Bronchial epithelial cell (primary cell): ENCODE data around the gene COX11. TPM values are rescaled to one million over a fixed set of nuclear protein-coding genes. Genes with fewer than 3 reads are reported as not detected.

Experiments
- DNase-seq: peaks from one replicate; pipeline ENCODE4 v3.0.0-alpha.2; 2010; ENCODE audit warnings: low read depth
- FAIRE-seq: peaks from 2 replicates; lab custom pipeline; 2011; peaks lifted over from hg19 to GRCh38; lab: Jason Lieb, UNC
- H3K27me3 ChIP-seq: 2 replicates; pipeline ENCODE4 v1.5.1; 2011; ENCODE audit warnings: low read length; ENCODE audit not compliant: control insufficient read depth, insufficient read depth
- H3K36me3 ChIP-seq: 2 replicates; pipeline ENCODE4 v1.5.1; 2011; ENCODE audit warnings: low read length; ENCODE audit not compliant: control insufficient read depth, insufficient read depth
- H3K4me3 ChIP-seq: 2 replicates; pipeline ENCODE4 v1.5.1; 2011; ENCODE audit warnings: mild to moderate bottlenecking, low read depth, low read length, control low read depth
- CTCF ChIP-seq: IDR thresholded peaks from 2 replicates; pipeline ENCODE4 v1.5.1; 2011; ENCODE audit warnings: mild to moderate bottlenecking, moderate library complexity, low read length, control low read depth, inconsistent platforms; ENCODE audit not compliant: insufficient read depth, severe bottlenecking
- total RNA-seq: library from RNA; depleted of rRNA; stranded (reverse); fragments of >200 nt; gene quantifications from 2 replicates; pipeline ENCODE4 v1.2.1, GENCODE V29; 2014

Gene COX11
- total RNA-seq, 1 donor from 2014 or later: 38.7 TPM

GRCh38 chr17:54956791-54957190 is 11.7 kb downstream of the COX11 start:
- H3K36me3 ChIP-seq: peaks cover 8% of the 10 kb centered on the region

DNA sequence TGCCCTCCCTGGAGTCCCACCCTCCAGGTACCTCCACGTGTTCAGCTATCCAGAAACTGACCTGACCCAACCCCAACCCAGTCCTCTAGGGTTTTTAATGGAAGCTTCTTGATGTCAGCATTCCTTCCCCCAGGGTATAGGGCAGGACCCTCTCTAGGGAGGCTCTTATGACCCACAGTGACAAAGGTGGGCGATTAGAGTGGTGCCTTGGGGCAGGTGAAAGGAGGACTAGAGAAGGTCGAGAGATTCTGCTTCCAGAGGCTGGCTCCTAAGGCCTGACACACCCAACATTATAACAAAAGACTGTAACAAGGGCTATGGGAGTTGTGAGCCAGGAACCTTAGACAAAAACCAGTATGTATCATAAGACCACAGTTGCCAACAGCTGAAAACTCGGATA is 17.2 kb downstream of the COX11 start:
- no peak for FAIRE-seq

More at GRCh38 chr17:54956791-54957190, 11.7 kb downstream of the COX11 start:
- Histone ChIP-seq H3K4me3 (no peak overlapping the region), H3K27me3 (no peaks in the 10 kb centered on the region)
- DNase-seq (no peak), FAIRE-seq (no peak)
- TF ChIP-seq CTCF: no peak

GRCh38 chr17:54950116-54950515 is 18.3 kb downstream of the COX11 start:
- Histone ChIP-seq H3K36me3 (peaks cover 11% of the 10 kb centered on the region), H3K27me3 (no peaks in the 10 kb centered on the region), H3K4me3 (no peak overlapping the region)
- FAIRE-seq (no peak), DNase-seq (no peak)
- no peak for TF ChIP-seq CTCF

More for the DNA sequence above, 17.2 kb downstream of the COX11 start:
- no peak for TF ChIP-seq CTCF
- peaks cover 13% of the 10 kb centered on the region for H3K36me3 ChIP-seq
- H3K4me3 ChIP-seq: no peak overlapping the region
- no peaks in the 10 kb centered on the region for H3K27me3 ChIP-seq
- no peak for DNase-seq

DNA sequence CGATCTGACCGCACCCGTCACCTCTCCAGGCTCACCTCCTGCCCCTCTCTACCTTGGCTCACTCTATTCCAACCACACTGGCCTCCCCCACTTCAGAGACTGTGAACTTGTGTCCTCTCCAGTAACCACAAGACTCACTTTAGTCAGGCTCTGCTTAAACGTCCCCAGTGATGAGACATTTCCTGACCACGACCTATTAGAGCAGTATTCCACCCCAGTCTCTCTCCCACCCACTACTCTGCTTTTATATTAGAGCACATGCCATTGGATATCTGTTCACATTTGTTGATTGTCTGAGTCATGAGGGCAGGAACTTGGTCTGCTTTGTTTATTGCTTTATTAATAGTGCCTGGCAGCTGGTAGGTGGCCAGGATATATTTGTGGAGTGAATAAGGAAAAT is 20.1 kb downstream of the COX11 start:
- no peak for TF ChIP-seq CTCF
- Histone ChIP-seq H3K36me3 (peaks cover 11% of the 10 kb centered on the region), H3K27me3 (no peaks in the 10 kb centered on the region), H3K4me3 (no peak overlapping the region)
- FAIRE-seq: no peak
- peak; percentile 86 for DNase-seq

DNA sequence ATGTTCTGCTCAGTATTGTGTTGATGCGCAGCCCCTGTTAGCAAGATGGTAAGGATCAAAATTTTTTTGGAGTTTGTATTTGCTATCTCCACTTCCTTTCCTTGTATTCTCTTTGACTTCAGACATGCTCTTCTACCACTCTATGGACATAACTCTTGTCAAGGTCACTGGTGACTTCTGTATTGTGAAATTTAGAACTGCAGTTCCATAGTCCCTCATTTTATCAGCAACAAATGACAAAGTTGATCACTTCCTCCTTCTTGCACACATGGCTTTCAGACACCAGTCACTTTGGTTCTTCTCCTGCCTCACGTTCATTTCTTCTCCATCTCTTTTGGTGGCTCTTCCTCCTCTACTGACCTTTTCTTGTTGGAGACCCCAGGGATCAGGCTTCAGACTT is 21.1 kb downstream of the COX11 start:
- Histone ChIP-seq H3K27me3 (no peaks in the 10 kb centered on the region), H3K4me3 (no peak overlapping the region), H3K36me3 (peaks cover 10% of the 10 kb centered on the region)
- FAIRE-seq: no peak
- no peak for TF ChIP-seq CTCF
- no peak for DNase-seq

DNA sequence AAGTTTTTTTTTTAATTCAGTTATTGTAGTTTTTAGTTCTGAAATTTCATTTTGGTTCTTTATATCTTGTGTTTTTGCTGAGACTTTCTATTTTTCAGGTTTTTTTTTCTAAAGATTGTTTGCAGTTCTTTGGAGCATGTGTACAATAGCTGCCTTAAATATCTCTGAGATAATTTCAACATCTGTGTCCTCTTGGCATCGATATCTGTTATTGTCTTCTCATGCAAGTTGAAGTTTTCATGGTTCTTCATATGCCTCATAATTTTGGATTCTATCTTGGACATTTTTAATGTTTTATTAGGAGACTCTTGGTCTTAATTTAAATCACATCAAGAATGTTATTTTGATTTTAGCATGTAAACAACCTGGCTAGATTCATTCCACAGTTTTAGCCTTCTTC is 22.8 kb downstream of the COX11 start:
- H3K4me3 ChIP-seq: no peak overlapping the region
- no peak for FAIRE-seq
- no peaks in the 10 kb centered on the region for H3K27me3 ChIP-seq
- TF ChIP-seq CTCF: no peak
- no peak for DNase-seq
- H3K36me3 ChIP-seq: peaks cover 11% of the 10 kb centered on the region
